ENCODE measurements around the gene KCNH8.

KCNH8 gene

GRCh38 chr3:19254189-19254588 is 105.9 kb downstream of the KCNH8 start:
- DNase-seq (ENCODE audit: extremely low spot score), result no peak
- no peak for TF ChIP-seq LEF1 (IDR thresholded peaks at IDR 0.05; ENCODE audit: borderline replicate concordance)
- ChIA-PET CTCF (no interaction called here), POLR2A (no interaction called here)

- no peak for DNase-seq (ENCODE audit: extremely low spot score)
- TF ChIP-seq BHLHE40 (IDR thresholded peaks at IDR 0.05; ENCODE audit: borderline replicate concordance), result no peak
- no peak for TF ChIP-seq LEF1 (IDR thresholded peaks at IDR 0.05; ENCODE audit: borderline replicate concordance)
- no peak for TF ChIP-seq PKNOX1 (IDR thresholded peaks at IDR 0.05)
- no peak for TF ChIP-seq ZNF384 (IDR thresholded peaks at IDR 0.05)
- no peak for TF ChIP-seq FOXA1 (IDR thresholded peaks at IDR 0.05)
- TF ChIP-seq ARNT (IDR thresholded peaks at IDR 0.05), result no peak
- TF ChIP-seq SP1 (IDR thresholded peaks at IDR 0.05), result no peak
- TF ChIP-seq FOXM1 (IDR thresholded peaks at IDR 0.05; ENCODE audit: borderline replicate concordance), result no peak
- TF ChIP-seq TARDBP (IDR thresholded peaks at IDR 0.05), result no peak
- POLR2A ChIA-PET, result no interaction called here
- CTCF ChIA-PET, result no interaction called here
Measured at GRCh38 chr3:19254784-19255338, 106.6 kb downstream of the KCNH8 start.

DNA sequence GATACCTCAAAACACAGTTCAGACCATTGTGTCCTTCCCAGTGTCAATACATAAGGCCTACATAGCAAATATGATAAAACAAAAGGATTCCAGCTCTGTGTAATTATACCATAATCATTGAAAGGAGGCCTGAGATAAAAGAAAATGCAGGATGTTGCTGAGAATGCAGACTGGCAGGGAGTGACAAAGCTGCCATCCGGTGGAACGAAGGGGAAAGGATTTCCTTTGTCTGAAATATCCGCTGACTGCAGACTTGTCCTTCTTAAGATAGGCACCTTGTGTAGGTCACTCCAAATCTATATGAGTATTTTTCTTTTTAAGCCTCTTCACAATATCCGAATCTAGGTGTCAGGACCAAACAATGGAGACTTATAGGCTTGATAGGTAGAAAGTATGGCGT is 108.0 kb downstream of the KCNH8 start:
- TF ChIP-seq SP1 (IDR thresholded peaks at IDR 0.05) (no peak), FOXK2 (IDR thresholded peaks at IDR 0.05) (no peak), CTBP1 (IDR thresholded peaks at IDR 0.05; ENCODE audit: borderline replicate concordance) (no peak)
- DNase-seq (ENCODE audit: extremely low spot score), result no peak
- CTCF ChIA-PET, result no interaction called here
- POLR2A ChIA-PET, result no interaction called here

GRCh38 chr3:19263606-19264005 is 115.3 kb downstream of the KCNH8 start:
- ChIA-PET POLR2A (no interaction called here), CTCF (no interaction called here)
- DNase-seq (ENCODE audit: extremely low spot score), result no peak
- no peak for TF ChIP-seq FOXA1 (IDR thresholded peaks at IDR 0.05)
- TF ChIP-seq PKNOX1 (IDR thresholded peaks at IDR 0.05), result no peak
- no peak for TF ChIP-seq TARDBP (IDR thresholded peaks at IDR 0.05)
- no peak for TF ChIP-seq SP1 (IDR thresholded peaks at IDR 0.05)
- TF ChIP-seq LEF1 (IDR thresholded peaks at IDR 0.05; ENCODE audit: borderline replicate concordance), result no peak
- TF ChIP-seq CTBP1 (IDR thresholded peaks at IDR 0.05; ENCODE audit: borderline replicate concordance), result no peak
- no peak for TF ChIP-seq ELF4 (IDR thresholded peaks at IDR 0.05)
- TF ChIP-seq FOXM1 (IDR thresholded peaks at IDR 0.05; ENCODE audit: borderline replicate concordance), result no peak
- no peak for TF ChIP-seq L3MBTL2 (conservative IDR thresholded peaks at IDR 0.05)
- no peak for TF ChIP-seq ARNT (IDR thresholded peaks at IDR 0.05)
- TF ChIP-seq BHLHE40 (IDR thresholded peaks at IDR 0.05; ENCODE audit: borderline replicate concordance), result no peak
- no peak for TF ChIP-seq SUZ12 (IDR thresholded peaks at IDR 0.05)
- TF ChIP-seq FOXK2 (IDR thresholded peaks at IDR 0.05), result no peak
- TF ChIP-seq NFRKB (IDR thresholded peaks at IDR 0.05), result no peak
- TF ChIP-seq HDGF (IDR thresholded peaks at IDR 0.05; ENCODE audit: borderline replicate concordance), result no peak
- TF ChIP-seq ZNF384 (IDR thresholded peaks at IDR 0.05), result no peak

GRCh38 chr3:19264424-19264823 is 116.1 kb downstream of the KCNH8 start:
- DNase-seq (ENCODE audit: extremely low spot score), result no peak
- TF ChIP-seq BHLHE40 (IDR thresholded peaks at IDR 0.05; ENCODE audit: borderline replicate concordance) (no peak), FOXM1 (IDR thresholded peaks at IDR 0.05; ENCODE audit: borderline replicate concordance) (no peak), ZNF384 (IDR thresholded peaks at IDR 0.05) (no peak), LEF1 (IDR thresholded peaks at IDR 0.05; ENCODE audit: borderline replicate concordance) (no peak), NFRKB (IDR thresholded peaks at IDR 0.05) (no peak), L3MBTL2 (conservative IDR thresholded peaks at IDR 0.05) (no peak), TARDBP (IDR thresholded peaks at IDR 0.05) (no peak), CTBP1 (IDR thresholded peaks at IDR 0.05; ENCODE audit: borderline replicate concordance) (no peak), ELF4 (IDR thresholded peaks at IDR 0.05) (no peak), ARNT (IDR thresholded peaks at IDR 0.05) (no peak), SUZ12 (IDR thresholded peaks at IDR 0.05) (no peak), FOXK2 (IDR thresholded peaks at IDR 0.05) (no peak), SP1 (IDR thresholded peaks at IDR 0.05) (no peak), PKNOX1 (IDR thresholded peaks at IDR 0.05) (no peak), FOXA1 (IDR thresholded peaks at IDR 0.05) (no peak), HDGF (IDR thresholded peaks at IDR 0.05; ENCODE audit: borderline replicate concordance) (no peak)
- POLR2A ChIA-PET, result no interaction called here
- CTCF ChIA-PET, result no interaction called here

DNA sequence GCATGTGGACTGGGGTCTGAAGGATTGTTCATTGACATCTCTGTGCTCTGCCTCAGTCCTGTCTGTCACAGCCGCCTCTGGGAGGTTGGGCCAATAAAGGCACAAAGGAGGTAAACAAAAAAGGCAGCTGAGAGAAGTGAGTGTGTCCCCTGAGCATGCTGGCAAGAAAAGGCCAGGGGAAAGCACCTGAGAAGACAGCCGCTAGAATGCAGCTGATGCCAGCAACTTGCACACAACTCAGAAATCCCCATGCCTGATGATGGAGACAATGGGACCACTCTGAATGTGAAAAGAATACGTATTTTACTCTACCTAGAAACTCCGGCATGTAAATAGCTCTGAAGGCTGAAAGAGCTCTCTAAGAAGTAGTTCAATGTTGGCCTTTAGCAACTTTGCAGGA is 118.7 kb downstream of the KCNH8 start:
- DNase-seq (ENCODE audit: extremely low spot score), result no peak
- ChIA-PET POLR2A (no interaction called here), CTCF (no interaction called here)
- TF ChIP-seq CTBP1 (IDR thresholded peaks at IDR 0.05; ENCODE audit: borderline replicate concordance) (no peak), FOXA1 (IDR thresholded peaks at IDR 0.05) (no peak), ELF4 (IDR thresholded peaks at IDR 0.05) (no peak), SUZ12 (IDR thresholded peaks at IDR 0.05) (no peak), LEF1 (IDR thresholded peaks at IDR 0.05; ENCODE audit: borderline replicate concordance) (no peak), HDGF (IDR thresholded peaks at IDR 0.05; ENCODE audit: borderline replicate concordance) (no peak), FOXM1 (IDR thresholded peaks at IDR 0.05; ENCODE audit: borderline replicate concordance) (no peak), PKNOX1 (IDR thresholded peaks at IDR 0.05) (no peak), FOXK2 (IDR thresholded peaks at IDR 0.05) (no peak)
